Measurements from ENCODE around the gene TELO2.

TELO2 gene

GRCh38 chr16:1554826-1555445 is 61.8 kb downstream of the TELO2 start:
- H4K8ac ChIP-seq (ENCODE audit: low read depth, low read length): no peak overlapping the region
- no peak overlapping the region for H4K91ac ChIP-seq (ENCODE audit: low read depth, low read length)
- H3K27ac ChIP-seq (ENCODE audit: low read depth, low read length): no peak overlapping the region
- no peak overlapping the region for H3K4ac ChIP-seq (ENCODE audit: low read depth, low read length)
- WGBS (ENCODE audit: extremely low coverage, insufficient coverage, insufficient read length): no CpG with 5 or more reads among the region's 34 CpGs
- H3K79me2 ChIP-seq (ENCODE audit: control insufficient read depth, insufficient read depth, low read length, poor library complexity): no peaks in the 10 kb centered on the region
- H2BK120ac ChIP-seq (ENCODE audit: insufficient read depth, low read length, poor library complexity): no peak overlapping the region
- H3K9me3 ChIP-seq (ENCODE audit: insufficient read depth, low read depth, low read length): peaks cover 3% of the 10 kb centered on the region
- H3K23ac ChIP-seq (ENCODE audit: low read length): no peak overlapping the region
- H3K79me1 ChIP-seq (ENCODE audit: low read length): no peaks in the 10 kb centered on the region
- H2AFZ ChIP-seq (ENCODE audit: insufficient read depth, low read length, poor library complexity): no peak overlapping the region
- H3K14ac ChIP-seq (ENCODE audit: low read length): no peak overlapping the region
- H3K18ac ChIP-seq (ENCODE audit: low read length): no peak overlapping the region
- no peak overlapping the region for H2AK5ac ChIP-seq (ENCODE audit: low read length)
- no peaks in the 10 kb centered on the region for H3K27me3 ChIP-seq (ENCODE audit: insufficient read depth, low read length)
- H3K4me3 ChIP-seq (ENCODE audit: low read depth, low read length): peak overlapping the region; percentile 54
- H2BK12ac ChIP-seq (ENCODE audit: low read length): no peak overlapping the region
- H3K9ac ChIP-seq (ENCODE audit: low read length): no peak overlapping the region
- H4K12ac ChIP-seq (ENCODE audit: low read depth, low read length): no peak overlapping the region
- no peak for DNase-seq
- no peaks in the 10 kb centered on the region for H3K4me1 ChIP-seq (ENCODE audit: control insufficient read depth in 1 of 2, insufficient read depth in 2 of 2, low read length in 2 of 2)
- H3K4me2 ChIP-seq (ENCODE audit: low read length): no peak overlapping the region
- H2BK5ac ChIP-seq (ENCODE audit: low read depth, low read length, poor library complexity): no peak overlapping the region
- H3K36me3 ChIP-seq (ENCODE audit: control insufficient read depth in 1 of 2, insufficient read depth in 2 of 2, low read length in 2 of 2): peaks cover 32 to 48% of the 10 kb centered on the region in 2 experiments

GRCh38 chr16:1556254-1556653 is 63.1 kb downstream of the TELO2 start:
- Histone ChIP-seq H2BK5ac (ENCODE audit: low read depth, low read length, poor library complexity) (no peak overlapping the region), H3K18ac (ENCODE audit: low read length) (no peak overlapping the region), H2BK12ac (ENCODE audit: low read length) (no peak overlapping the region), H3K4ac (ENCODE audit: low read depth, low read length) (no peak overlapping the region), H3K9me3 (ENCODE audit: insufficient read depth, low read depth, low read length) (peaks cover 6% of the 10 kb centered on the region), H2AFZ (ENCODE audit: insufficient read depth, low read length, poor library complexity) (no peak overlapping the region), H3K4me1 (ENCODE audit: control insufficient read depth in 1 of 2, insufficient read depth in 2 of 2, low read length in 2 of 2) (no peaks in the 10 kb centered on the region), H3K9ac (ENCODE audit: low read length) (no peak overlapping the region), H3K14ac (ENCODE audit: low read length) (no peak overlapping the region), H4K91ac (ENCODE audit: low read depth, low read length) (no peak overlapping the region), H3K4me3 (ENCODE audit: low read depth, low read length) (no peak overlapping the region), H2BK120ac (ENCODE audit: insufficient read depth, low read length, poor library complexity) (no peak overlapping the region), H3K79me2 (ENCODE audit: control insufficient read depth, insufficient read depth, low read length, poor library complexity) (no peaks in the 10 kb centered on the region), H2AK5ac (ENCODE audit: low read length) (no peak overlapping the region), H3K36me3 (ENCODE audit: control insufficient read depth in 1 of 2, insufficient read depth in 2 of 2, low read length in 2 of 2) (peaks cover 39 to 48% of the 10 kb centered on the region in 2 experiments), H3K27ac (ENCODE audit: low read depth, low read length) (no peak overlapping the region), H3K4me2 (ENCODE audit: low read length) (no peak overlapping the region), H3K23ac (ENCODE audit: low read length) (no peak overlapping the region), H4K12ac (ENCODE audit: low read depth, low read length) (no peak overlapping the region), H3K27me3 (ENCODE audit: insufficient read depth, low read length) (no peaks in the 10 kb centered on the region), H4K8ac (ENCODE audit: low read depth, low read length) (no peak overlapping the region), H3K79me1 (ENCODE audit: low read length) (no peaks in the 10 kb centered on the region)
- DNase-seq: no peak
- WGBS (ENCODE audit: extremely low coverage, insufficient coverage, insufficient read length): no CpG with 5 or more reads among the region's 13 CpGs

GRCh38 chr16:1557074-1557473 is 63.9 kb downstream of the TELO2 start:
- DNase-seq: no peak
- no peaks in the 10 kb centered on the region for H3K79me2 ChIP-seq (ENCODE audit: control insufficient read depth, insufficient read depth, low read length, poor library complexity)
- no CpG with 5 or more reads among the region's 16 CpGs for WGBS (ENCODE audit: extremely low coverage, insufficient coverage, insufficient read length)

GRCh38 chr16:1557576-1557975 is 64.4 kb downstream of the TELO2 start:
- peaks cover 37 to 47% of the 10 kb centered on the region in 2 experiments for H3K36me3 ChIP-seq (ENCODE audit: control insufficient read depth in 1 of 2, insufficient read depth in 2 of 2, low read length in 2 of 2)
- H3K14ac ChIP-seq (ENCODE audit: low read length): no peak overlapping the region
- H3K27ac ChIP-seq (ENCODE audit: low read depth, low read length): no peak overlapping the region
- H3K9me3 ChIP-seq (ENCODE audit: insufficient read depth, low read depth, low read length): peaks cover 6% of the 10 kb centered on the region
- H2AK5ac ChIP-seq (ENCODE audit: low read length): no peak overlapping the region
- H3K9ac ChIP-seq (ENCODE audit: low read length): no peak overlapping the region
- H3K4me1 ChIP-seq (ENCODE audit: control insufficient read depth in 1 of 2, insufficient read depth in 2 of 2, low read length in 2 of 2): no peaks in the 10 kb centered on the region
- H2BK12ac ChIP-seq (ENCODE audit: low read length): no peak overlapping the region
- WGBS (ENCODE audit: extremely low coverage, insufficient coverage, insufficient read length): no CpG with 5 or more reads among the region's 11 CpGs
- no peak overlapping the region for H4K8ac ChIP-seq (ENCODE audit: low read depth, low read length)
- H3K4ac ChIP-seq (ENCODE audit: low read depth, low read length): no peak overlapping the region
- no peak overlapping the region for H2AFZ ChIP-seq (ENCODE audit: insufficient read depth, low read length, poor library complexity)
- no peak overlapping the region for H4K91ac ChIP-seq (ENCODE audit: low read depth, low read length)
- H3K27me3 ChIP-seq (ENCODE audit: insufficient read depth, low read length): no peaks in the 10 kb centered on the region
- H2BK5ac ChIP-seq (ENCODE audit: low read depth, low read length, poor library complexity): no peak overlapping the region
- H3K18ac ChIP-seq (ENCODE audit: low read length): no peak overlapping the region
- no peak overlapping the region for H3K4me3 ChIP-seq (ENCODE audit: low read depth, low read length)
- no peaks in the 10 kb centered on the region for H3K79me2 ChIP-seq (ENCODE audit: control insufficient read depth, insufficient read depth, low read length, poor library complexity)
- no peak overlapping the region for H2BK120ac ChIP-seq (ENCODE audit: insufficient read depth, low read length, poor library complexity)
- H4K12ac ChIP-seq (ENCODE audit: low read depth, low read length): no peak overlapping the region
- no peak for DNase-seq
- H3K4me2 ChIP-seq (ENCODE audit: low read length): no peak overlapping the region
- no peaks in the 10 kb centered on the region for H3K79me1 ChIP-seq (ENCODE audit: low read length)
- H3K23ac ChIP-seq (ENCODE audit: low read length): no peak overlapping the region

More at GRCh38 chr16:1557074-1557473, 63.9 kb downstream of the TELO2 start:
- Histone ChIP-seq H3K9me3 (ENCODE audit: insufficient read depth, low read depth, low read length) (peaks cover 6% of the 10 kb centered on the region), H3K36me3 (ENCODE audit: control insufficient read depth in 1 of 2, insufficient read depth in 2 of 2, low read length in 2 of 2) (peaks cover 38 to 46% of the 10 kb centered on the region in 2 experiments), H3K14ac (ENCODE audit: low read length) (no peak overlapping the region), H3K27ac (ENCODE audit: low read depth, low read length) (no peak overlapping the region), H2BK12ac (ENCODE audit: low read length) (no peak overlapping the region), H2BK5ac (ENCODE audit: low read depth, low read length, poor library complexity) (no peak overlapping the region), H4K12ac (ENCODE audit: low read depth, low read length) (no peak overlapping the region), H3K4ac (ENCODE audit: low read depth, low read length) (no peak overlapping the region), H2AFZ (ENCODE audit: insufficient read depth, low read length, poor library complexity) (no peak overlapping the region), H4K8ac (ENCODE audit: low read depth, low read length) (no peak overlapping the region), H3K4me1 (ENCODE audit: control insufficient read depth in 1 of 2, insufficient read depth in 2 of 2, low read length in 2 of 2) (no peaks in the 10 kb centered on the region), H2BK120ac (ENCODE audit: insufficient read depth, low read length, poor library complexity) (no peak overlapping the region), H2AK5ac (ENCODE audit: low read length) (no peak overlapping the region), H3K79me1 (ENCODE audit: low read length) (no peaks in the 10 kb centered on the region), H3K9ac (ENCODE audit: low read length) (no peak overlapping the region), H3K23ac (ENCODE audit: low read length) (no peak overlapping the region), H3K18ac (ENCODE audit: low read length) (no peak overlapping the region), H3K4me2 (ENCODE audit: low read length) (no peak overlapping the region), H3K27me3 (ENCODE audit: insufficient read depth, low read length) (no peaks in the 10 kb centered on the region), H3K4me3 (ENCODE audit: low read depth, low read length) (no peak overlapping the region), H4K91ac (ENCODE audit: low read depth, low read length) (no peak overlapping the region)
